PFSK-1 (cell line): ENCODE measurements around the gene POU2AF1.

Source experiments
- POLR2AphosphoS5 ChIP-seq: IDR thresholded peaks from 2 replicates; pipeline ENCODE4 v1.6.1; 2012; ENCODE audit warnings: low read depth, mild to moderate bottlenecking, control low read depth, low read length, moderate library complexity
- SIN3A ChIP-seq: IDR thresholded peaks from 2 replicates; pipeline ENCODE4 v1.6.1; 2012; ENCODE audit warnings: mild to moderate bottlenecking, low read length, moderate library complexity, borderline replicate concordance; ENCODE audit not compliant: insufficient read depth
- TAF1 ChIP-seq: IDR thresholded peaks from 2 replicates; pipeline ENCODE4 v1.6.1; 2012; ENCODE audit warnings: low read length, control low read depth, borderline replicate concordance; ENCODE audit not compliant: insufficient read depth
- TF ChIP-seq, protein P1 (sequence below), 2 experiments: IDR thresholded peaks; 2 replicates each; pipeline versions ENCODE4 v1.6.1 to v1.8.0; 2011 to 2012; ENCODE audit warnings: low read depth in 2 of 2, low read length in 2 of 2, control low read depth in 1 of 2, inconsistent platforms in 1 of 2, mild to moderate bottlenecking in 1 of 2, moderate library complexity in 1 of 2; ENCODE audit not compliant: insufficient read depth in 1 of 2

DNA sequence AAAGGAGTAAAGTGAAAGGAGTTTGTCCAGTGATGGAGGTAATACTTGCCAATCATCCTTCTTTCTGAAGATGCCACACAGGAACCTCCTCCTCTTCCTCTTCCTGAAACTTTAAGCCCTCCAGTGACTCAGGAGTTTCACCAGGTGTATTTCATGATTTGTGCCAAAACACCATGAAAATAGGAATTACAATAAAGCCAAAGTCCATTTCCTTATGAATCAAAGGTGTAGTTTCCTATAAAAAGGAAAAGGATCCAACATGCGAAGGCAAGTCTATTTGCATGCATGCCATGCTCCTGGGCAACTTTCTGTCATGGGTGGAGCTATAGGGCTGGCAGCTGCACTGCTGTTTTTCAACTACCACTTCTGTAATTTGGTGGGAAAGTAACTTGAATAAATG is 9.8 kb upstream of the POU2AF1 start:
- TF ChIP-seq POLR2AphosphoS5, result no peak
- TF ChIP-seq TAF1, result no peak
- TF ChIP-seq, protein P1, sequence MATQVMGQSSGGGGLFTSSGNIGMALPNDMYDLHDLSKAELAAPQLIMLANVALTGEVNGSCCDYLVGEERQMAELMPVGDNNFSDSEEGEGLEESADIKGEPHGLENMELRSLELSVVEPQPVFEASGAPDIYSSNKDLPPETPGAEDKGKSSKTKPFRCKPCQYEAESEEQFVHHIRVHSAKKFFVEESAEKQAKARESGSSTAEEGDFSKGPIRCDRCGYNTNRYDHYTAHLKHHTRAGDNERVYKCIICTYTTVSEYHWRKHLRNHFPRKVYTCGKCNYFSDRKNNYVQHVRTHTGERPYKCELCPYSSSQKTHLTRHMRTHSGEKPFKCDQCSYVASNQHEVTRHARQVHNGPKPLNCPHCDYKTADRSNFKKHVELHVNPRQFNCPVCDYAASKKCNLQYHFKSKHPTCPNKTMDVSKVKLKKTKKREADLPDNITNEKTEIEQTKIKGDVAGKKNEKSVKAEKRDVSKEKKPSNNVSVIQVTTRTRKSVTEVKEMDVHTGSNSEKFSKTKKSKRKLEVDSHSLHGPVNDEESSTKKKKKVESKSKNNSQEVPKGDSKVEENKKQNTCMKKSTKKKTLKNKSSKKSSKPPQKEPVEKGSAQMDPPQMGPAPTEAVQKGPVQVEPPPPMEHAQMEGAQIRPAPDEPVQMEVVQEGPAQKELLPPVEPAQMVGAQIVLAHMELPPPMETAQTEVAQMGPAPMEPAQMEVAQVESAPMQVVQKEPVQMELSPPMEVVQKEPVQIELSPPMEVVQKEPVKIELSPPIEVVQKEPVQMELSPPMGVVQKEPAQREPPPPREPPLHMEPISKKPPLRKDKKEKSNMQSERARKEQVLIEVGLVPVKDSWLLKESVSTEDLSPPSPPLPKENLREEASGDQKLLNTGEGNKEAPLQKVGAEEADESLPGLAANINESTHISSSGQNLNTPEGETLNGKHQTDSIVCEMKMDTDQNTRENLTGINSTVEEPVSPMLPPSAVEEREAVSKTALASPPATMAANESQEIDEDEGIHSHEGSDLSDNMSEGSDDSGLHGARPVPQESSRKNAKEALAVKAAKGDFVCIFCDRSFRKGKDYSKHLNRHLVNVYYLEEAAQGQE (IDR thresholded peaks at IDR 0.05; ENCODE audit: insufficient read depth in 1 of 2, low read depth in 2 of 2, low read length in 2 of 2), result no peak
- no peak for TF ChIP-seq SIN3A
